IMR-90 (cell line): ENCODE results near the gene BST1. TPM values are rescaled to one million over a fixed set of nuclear protein-coding genes. Genes with fewer than 3 reads are reported as not detected.

Experiments
- ATAC-seq: fragments of 200-7000 bp; cut with Tn5 transposase; 2 replicates; pipeline ENCODE4 v1.9.1; 2020; ENCODE audit warnings: low read depth, mild to moderate bottlenecking, moderate library complexity
- BruUV-seq: library from RNA; stranded (reverse); fragments of 400-500 nt; replicated peaks from 2 replicates; lab custom pipeline; 2021; lab: Mats Ljungman, UMichigan
- CTCF ChIA-PET: fragments of 300-600 bp; formaldehyde crosslinking; extraction: SDS; loops from one replicate; lab custom pipeline; 2021; ENCODE audit warnings: antibody characterized with exemption; lab: Yijun Ruan, JAX
- POLR2A ChIA-PET: fragments of 300-600 bp; sonication (Branson Sonifier 250); formaldehyde crosslinking; loops from one replicate; lab custom pipeline; 2022; ENCODE audit warnings: antibody characterized with exemption; ENCODE audit not compliant: unreplicated experiment; lab: Charles Lee
- DNase-seq: peaks from one replicate; pipeline ENCODE4 v3.0.0; 2013
- H2AFZ ChIP-seq: replicated peaks from 2 replicates; pipeline ENCODE3; 2013; ENCODE audit warnings: low read length, mild to moderate bottlenecking; ENCODE audit not compliant: poor library complexity
- H2AK5ac ChIP-seq: 2 replicates; pipeline ENCODE4 v1.6.1; 2013; ENCODE audit warnings: low read depth, low read length, inconsistent platforms
- H2AK9ac ChIP-seq: replicated peaks from 2 replicates; pipeline ENCODE3; 2013; ENCODE audit warnings: mild to moderate bottlenecking, low read depth, low read length, moderate library complexity; ENCODE audit not compliant: poor library complexity
- H2BK120ac ChIP-seq: 2 replicates; pipeline ENCODE4 v1.6.1; 2013; ENCODE audit warnings: low read depth, low read length, inconsistent platforms
- H2BK15ac ChIP-seq: 3 replicates; pipeline ENCODE4 v1.6.1; 2013; ENCODE audit warnings: low read depth, low read length, inconsistent platforms
- H2BK20ac ChIP-seq: 2 replicates; pipeline ENCODE4 v1.6.1; 2013; ENCODE audit warnings: low read depth, mild to moderate bottlenecking, inconsistent platforms, low read length, moderate library complexity
- H2BK5ac ChIP-seq: 2 replicates; pipeline ENCODE4 v1.6.1; 2013; ENCODE audit warnings: mild to moderate bottlenecking, low read depth, low read length, inconsistent platforms; ENCODE audit not compliant: poor library complexity, severe bottlenecking
- H3K14ac ChIP-seq: replicated peaks from 2 replicates; pipeline ENCODE4 v1.6.1; 2013; ENCODE audit warnings: low read depth, low read length, inconsistent platforms
- H3K18ac ChIP-seq: 2 replicates; pipeline ENCODE4 v1.6.1; 2013; ENCODE audit warnings: low read depth, low read length, control low read depth
- H3K23ac ChIP-seq: 2 replicates; pipeline ENCODE4 v1.6.1; 2013; ENCODE audit warnings: low read depth, low read length, inconsistent platforms
- H3K27ac ChIP-seq: 2 replicates; pipeline ENCODE4 v1.5.1; 2013; ENCODE audit warnings: mild to moderate bottlenecking, control low read depth, low read length; ENCODE audit not compliant: insufficient read depth
- H3K27me3 ChIP-seq: 2 replicates; pipeline ENCODE4 v1.6.1; 2013; ENCODE audit warnings: low read length; ENCODE audit not compliant: control insufficient read depth, insufficient read depth
- H3K36me3 ChIP-seq: 2 replicates; pipeline ENCODE4 v1.6.1; 2013; ENCODE audit warnings: low read length, mixed read lengths; ENCODE audit not compliant: control insufficient read depth, insufficient read depth
- H3K4ac ChIP-seq: 2 replicates; pipeline ENCODE4 v1.6.1; 2013; ENCODE audit warnings: low read depth, low read length, inconsistent platforms
- H3K4me1 ChIP-seq: 2 replicates; pipeline ENCODE4 v1.6.1; 2013; ENCODE audit warnings: low read length, mixed read lengths; ENCODE audit not compliant: control insufficient read depth, insufficient read depth
- H3K4me2 ChIP-seq: 2 replicates; pipeline ENCODE4 v1.6.1; 2013; ENCODE audit warnings: low read depth, mild to moderate bottlenecking, control low read depth, low read length, moderate library complexity
- H3K4me3 ChIP-seq: 2 replicates; pipeline ENCODE4 v1.5.1; 2013; ENCODE audit warnings: low read depth, mild to moderate bottlenecking, control low read depth, low read length, moderate library complexity; ENCODE audit not compliant: insufficient read depth
- H3K56ac ChIP-seq: 2 replicates; pipeline ENCODE4 v1.6.1; 2013; ENCODE audit warnings: low read length, inconsistent platforms; ENCODE audit not compliant: insufficient read depth; ENCODE audit errors: extremely low read depth
- H3K79me1 ChIP-seq, 2 experiments: 2 replicates each; pipeline ENCODE4 v1.6.1; 2013; ENCODE audit warnings: low read length in 2 of 2, inconsistent platforms in 1 of 2, low read depth in 1 of 2
- H3K9ac ChIP-seq: 2 replicates; pipeline ENCODE4 v1.6.1; 2013; ENCODE audit warnings: low read depth, low read length, control low read depth
- H3K9me1 ChIP-seq: 2 replicates; pipeline ENCODE4 v1.6.1; 2013; ENCODE audit warnings: low read length, inconsistent platforms; ENCODE audit not compliant: insufficient read depth
- H3K9me3 ChIP-seq: 2 replicates; pipeline ENCODE4 v1.6.1; 2013; ENCODE audit warnings: low read length; ENCODE audit not compliant: control insufficient read depth, insufficient read depth
- H4K20me1 ChIP-seq: 2 replicates; pipeline ENCODE4 v1.6.1; 2013; ENCODE audit warnings: low read length, inconsistent platforms; ENCODE audit not compliant: insufficient read depth
- H4K5ac ChIP-seq: 2 replicates; pipeline ENCODE4 v1.6.1; 2013; ENCODE audit warnings: mild to moderate bottlenecking, low read depth, low read length, control low read depth
- H4K8ac ChIP-seq, 2 experiments: 2 replicates each; pipeline ENCODE4 v1.6.1; 2013; ENCODE audit warnings: low read depth in 2 of 2, low read length in 2 of 2, control low read depth in 1 of 2, inconsistent platforms in 1 of 2
- H4K91ac ChIP-seq: 2 replicates; pipeline ENCODE4 v1.6.1; 2013; ENCODE audit warnings: low read depth, low read length, inconsistent platforms; ENCODE audit not compliant: insufficient read depth
- BHLHE40 ChIP-seq: fragments of 150-350 bp; IDR thresholded peaks from 2 replicates; pipeline ENCODE4 v1.6.1; 2016; ENCODE audit warnings: mild to moderate bottlenecking, low read depth, low read length
- CHD1 ChIP-seq: IDR thresholded peaks from 2 replicates; pipeline ENCODE4 v1.6.1; 2012; ENCODE audit warnings: low read depth, low read length, improper control_type of control experiment
- FOS ChIP-seq: fragments of 150-350 bp; IDR thresholded peaks from 2 replicates; pipeline ENCODE4 v1.6.1; 2016; ENCODE audit warnings: low read depth, low read length
- MAZ ChIP-seq: IDR thresholded peaks from 2 replicates; pipeline ENCODE4 v1.6.1; 2012; ENCODE audit warnings: low read depth, mild to moderate bottlenecking, low read length, improper control_type of control experiment, moderate library complexity, borderline replicate concordance
- NFE2L2 ChIP-seq: fragments of 150-350 bp; IDR thresholded peaks from 2 replicates; pipeline ENCODE4 v1.6.1; 2016; ENCODE audit warnings: low read depth, mild to moderate bottlenecking, low read length
- POLR2A ChIP-seq: IDR thresholded peaks from 2 replicates; pipeline ENCODE4 v1.6.1; 2012; ENCODE audit warnings: mild to moderate bottlenecking, low read depth, low read length
- RAD21 ChIP-seq: IDR thresholded peaks from 2 replicates; pipeline ENCODE4 v1.6.1; 2012; ENCODE audit warnings: low read length, improper control_type of control experiment
- RCOR1 ChIP-seq: IDR thresholded peaks from 2 replicates; pipeline ENCODE4 v1.6.1; 2012; ENCODE audit warnings: mild to moderate bottlenecking, low read length, improper control_type of control experiment; ENCODE audit not compliant: insufficient replicate concordance
- WGBS, 2 experiments: methylation state at CpG; one replicate each; pipeline versions ENCODE4 v1.1.5 to v1.1.7; 2013; ENCODE audit warnings: missing lambda C conversion rate in 2 of 2; ENCODE audit not compliant: insufficient read length in 1 of 2; ENCODE audit errors: extremely low coverage in 2 of 2; 5-methylcytosine and 5-hydroxymethylcytosine counted together
- dilution Hi-C: fragments of 300-500 bp; cut with HindIII; formaldehyde crosslinking; loops from one replicate; pipeline ENCODE4 v1.14.3; 2018; ENCODE audit warnings: low sequenced_read_pairs; ENCODE audit not compliant: unreplicated experiment
- in situ Hi-C: fragments of 300-500 bp; cut with MboI; formaldehyde crosslinking; loops from 3 replicates; pipeline ENCODE4 v1.14.3; 2019; ENCODE audit warnings: low sequenced_read_pairs, inconsistent platforms, mixed read lengths
- intact Hi-C: fragments of 100-400 bp; cut with micrococcal nuclease; formaldehyde crosslinking; loops from 2 replicates; pipeline ENCODE4 v1.10.0; 2022
- polyA plus RNA-seq, 3 experiments: library from polyadenylated mRNA; depleted of rRNA; stranded (reverse); fragments of >200 nt; gene quantifications; 2 replicates each; pipeline ENCODE4 v1.2.3, GENCODE V29; 2012; ENCODE audit warnings: low replicate concordance in 1 of 3
- total RNA-seq: library from RNA; depleted of rRNA; stranded (reverse); fragments of >200 nt; gene quantifications from 2 replicates; pipeline ENCODE4 v1.2.3, GENCODE V29; 2012
- TF ChIP-seq, protein P1 (sequence below): fragments of 150-350 bp; IDR thresholded peaks from 2 replicates; pipeline ENCODE4 v1.6.1; 2017; ENCODE audit warnings: mild to moderate bottlenecking, antibody characterized with exemption, low read length, low read depth

The BST1 gene
- total and polyA plus RNA-seq, 2 of the 4 experiments (the other 2 are of a cell fraction) = 6.6 to 11.1 TPM

DNA sequence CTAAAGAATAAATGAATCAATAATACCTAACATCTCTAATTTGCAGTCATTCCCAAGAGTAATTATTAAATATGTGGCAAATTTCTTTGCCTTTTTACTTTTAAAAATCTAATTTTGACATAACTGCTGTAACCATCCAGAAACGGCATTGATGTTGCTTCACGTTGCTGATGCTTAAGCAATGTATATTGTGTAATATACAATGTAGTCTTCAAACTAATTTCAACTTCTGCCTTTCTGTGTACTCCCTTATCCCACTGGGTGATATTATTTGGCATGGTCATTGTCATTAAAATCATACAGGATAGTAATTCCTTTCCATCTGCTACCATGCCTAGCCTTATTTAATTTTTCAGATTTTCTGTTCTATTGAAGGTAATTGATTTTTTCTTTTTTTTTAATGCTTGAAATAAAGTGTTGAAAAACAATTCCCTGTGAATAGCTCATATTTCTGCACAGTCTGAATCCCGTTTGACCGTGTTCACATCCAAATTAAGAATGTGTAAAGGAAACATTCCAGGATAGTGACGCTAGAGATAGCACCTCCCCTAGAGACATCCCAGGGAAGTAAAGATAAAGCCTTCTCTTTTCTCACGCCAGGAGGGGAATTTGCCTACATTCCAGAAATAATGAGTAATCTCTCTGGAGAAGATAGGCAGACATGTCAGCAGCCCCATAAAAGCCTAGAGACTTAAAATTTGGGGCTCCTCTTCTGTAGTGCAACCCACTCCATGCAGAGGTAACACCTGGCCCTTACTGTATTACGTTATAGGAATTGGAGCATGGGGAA, 12.7 kb upstream of the BST1 start (continued):
- no peak for TF ChIP-seq MAZ
- no peak for TF ChIP-seq NFE2L2
- TF ChIP-seq CHD1 = no peak

DNA sequence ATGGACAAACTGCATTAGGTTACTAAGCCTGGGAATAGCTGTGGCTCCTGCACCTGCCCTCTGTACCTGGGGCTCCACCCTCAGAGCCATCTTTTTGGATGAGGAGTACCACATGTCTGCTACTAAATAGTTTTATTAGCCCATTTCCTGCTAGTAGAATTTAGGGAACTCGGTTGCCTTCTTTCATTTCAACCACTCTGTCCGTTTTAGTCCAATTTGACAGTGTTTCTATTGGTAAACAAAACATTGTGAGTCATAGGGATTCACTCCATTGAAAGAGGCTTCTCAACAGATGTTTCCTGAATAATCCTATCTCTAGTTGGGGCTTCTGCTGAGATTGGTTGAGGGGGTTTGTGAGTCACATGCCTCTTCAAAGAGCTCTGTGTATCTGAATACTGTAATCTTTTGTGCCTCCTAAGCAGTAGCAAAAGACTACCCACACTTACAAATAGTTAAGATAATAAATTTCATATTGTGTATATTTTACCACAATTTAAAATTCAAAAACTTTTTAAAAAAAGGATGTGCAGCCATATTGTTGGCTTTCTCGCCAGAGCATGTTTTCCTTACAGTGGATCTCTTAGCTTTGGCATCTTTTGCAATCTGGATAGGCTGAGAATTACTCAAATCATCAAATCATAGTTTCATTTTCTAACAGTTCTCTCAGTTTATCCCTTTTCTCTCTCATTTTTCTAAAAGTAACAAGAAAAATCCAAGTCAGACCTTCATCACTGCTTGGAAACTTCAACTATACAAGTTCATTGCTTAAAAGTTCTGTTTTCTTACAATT, 11.3 kb upstream of the BST1 start:
- Histone ChIP-seq H2BK120ac (peak overlapping the region; percentile 97), H3K79me1 (peaks cover 2 to 17% of the 10 kb centered on the region in 2 experiments; a peak in 2 of 4 replicates), H2BK20ac (peak overlapping the region; percentile 97), H3K4me3 (no peak overlapping the region), H3K4me1 (peaks cover 10% of the 10 kb centered on the region), H3K4me2 (peak overlapping the region; percentile 59), H3K14ac (peak overlapping the region; percentile 62), H2BK5ac (peak overlapping the region; percentile 98), H4K20me1 (no peaks in the 10 kb centered on the region), H3K9me3 (no peaks in the 10 kb centered on the region), H3K56ac (peak overlapping the region; percentile 42; the same call in 1 of the 2 replicates), H3K9me1 (0 out of 2 replicates have a peak, but pooled peaks cover 8% of the 10 kb centered on the region), H3K18ac (peak overlapping the region; percentile 87), H2AK9ac (no peak overlapping the region), H2AK5ac (peak overlapping the region; percentile 77), H3K23ac (peak overlapping the region; percentile 78; the same call in 1 of the 2 replicates), H4K8ac (peak overlapping the region; percentile 74 to 81), H4K5ac (peak overlapping the region; percentile 95), H2AFZ (no peak overlapping the region), H4K91ac (peak overlapping the region; percentile 93), H3K9ac (no peak overlapping the region), H2BK15ac (peak overlapping the region; percentile 87; the same call in 2 of the 3 replicates), H3K27me3 (no peaks in the 10 kb centered on the region), H3K4ac (peak overlapping the region; percentile 93), H3K27ac (peak overlapping the region; percentile 80), H3K36me3 (no peaks in the 10 kb centered on the region; the same call in none of the 2 replicates)
- dilution Hi-C loops (no loop called here), in situ Hi-C loops (loop anchor here (25.0 kb wide), 1 partner anchor 679 kb away; the partner anchor contains the start of gene CPEB2), intact Hi-C loops (loop anchor here (2.0 kb wide), 1 partner anchor 25 kb away; no protein-coding TSS in a partner anchor)
- ChIA-PET CTCF (no interaction called here), POLR2A (no interaction called here)
- TF ChIP-seq MAZ (no peak), POLR2A (no peak), RCOR1 (peak; percentile 42), FOS (peak; percentile 70; the same call in 1 of the 2 replicates), RAD21 (no peak), BHLHE40 (0 out of 2 replicates have a peak, but pooled peaks have one; percentile 3)
- TF ChIP-seq, protein P1, sequence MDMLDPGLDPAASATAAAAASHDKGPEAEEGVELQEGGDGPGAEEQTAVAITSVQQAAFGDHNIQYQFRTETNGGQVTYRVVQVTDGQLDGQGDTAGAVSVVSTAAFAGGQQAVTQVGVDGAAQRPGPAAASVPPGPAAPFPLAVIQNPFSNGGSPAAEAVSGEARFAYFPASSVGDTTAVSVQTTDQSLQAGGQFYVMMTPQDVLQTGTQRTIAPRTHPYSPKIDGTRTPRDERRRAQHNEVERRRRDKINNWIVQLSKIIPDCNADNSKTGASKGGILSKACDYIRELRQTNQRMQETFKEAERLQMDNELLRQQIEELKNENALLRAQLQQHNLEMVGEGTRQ = peak; percentile 56; the same call in 1 of the 2 replicates
- BruUV-seq = no TSS peak
- ATAC-seq = peak; percentile 48
- WGBS, 2 experiments = 83% methylated on average over 1 of the region's 3 CpGs; no CpG with 5 or more reads in 1 of the 2 experiments
- DNase-seq = peak; percentile 87
